Neuronal stem cell (in vitro differentiated cells): ENCODE measurements around the gene SLC2A5.
"Not testable (repeated sequence)": the region's sequence is repeated elsewhere in the genome, so short reads cannot be mapped to it uniquely, and the experiment has no call there.

ENCODE experiments used
- DNase-seq: peaks from one replicate; pipeline ENCODE4 v3.0.0-alpha.2; 2013; ENCODE audit warnings: low spot score
- H2AFZ ChIP-seq: one replicate; pipeline ENCODE4 v1.6.1; 2013; ENCODE audit warnings: mild to moderate bottlenecking, low read length, inconsistent platforms
- H2AK5ac ChIP-seq: 2 replicates; pipeline ENCODE4 v1.6.1; 2013; ENCODE audit warnings: low read depth, mild to moderate bottlenecking, inconsistent platforms, low read length, moderate library complexity, mixed read lengths
- H2BK120ac ChIP-seq: 2 replicates; pipeline ENCODE4 v1.6.1; 2013; ENCODE audit warnings: low read depth, mild to moderate bottlenecking, inconsistent platforms, low read length, moderate library complexity, mixed read lengths
- H2BK12ac ChIP-seq: one replicate; pipeline ENCODE4 v1.6.1; 2013; ENCODE audit warnings: low read length, inconsistent platforms
- H2BK15ac ChIP-seq: 2 replicates; pipeline ENCODE4 v1.6.1; 2013; ENCODE audit warnings: mild to moderate bottlenecking, low read length, inconsistent platforms, mixed read lengths
- H2BK5ac ChIP-seq: one replicate; pipeline ENCODE4 v1.6.1; 2013; ENCODE audit warnings: inconsistent platforms, mild to moderate bottlenecking, low read length, moderate library complexity
- H3K14ac ChIP-seq: one replicate; pipeline ENCODE4 v1.6.1; 2013; ENCODE audit warnings: low read length, inconsistent platforms
- H3K18ac ChIP-seq: 2 replicates; pipeline ENCODE4 v1.6.1; 2013; ENCODE audit warnings: low read length, inconsistent platforms
- H3K23ac ChIP-seq: 2 replicates; pipeline ENCODE4 v1.6.1; 2013; ENCODE audit warnings: low read depth, mild to moderate bottlenecking, mixed read lengths, low read length, inconsistent platforms; ENCODE audit not compliant: poor library complexity
- H3K27ac ChIP-seq: replicated peaks from 3 replicates; pipeline ENCODE4 v1.5.1; 2013; ENCODE audit warnings: low read length, inconsistent platforms
- H3K27me3 ChIP-seq, 3 experiments: 2 replicates each; pipeline ENCODE4 v1.6.1; 2013; ENCODE audit warnings: low read length in 3 of 3, mild to moderate bottlenecking in 2 of 3, inconsistent platforms in 1 of 3, low read depth in 1 of 3, mixed read lengths in 1 of 3, moderate library complexity in 1 of 3; ENCODE audit not compliant: control insufficient read depth in 3 of 3, insufficient read depth in 3 of 3
- H3K36me3 ChIP-seq, 2 donors: replicated peaks in 1 of 2; 2 replicates each; pipeline ENCODE4 v1.6.1; 2013; ENCODE audit warnings: low read length in 2 of 2; ENCODE audit not compliant: control insufficient read depth in 2 of 2, insufficient read depth in 2 of 2
- H3K4ac ChIP-seq: 2 replicates; pipeline ENCODE4 v1.6.1; 2013; ENCODE audit warnings: inconsistent platforms, mild to moderate bottlenecking, low read length, moderate library complexity
- H3K4me1 ChIP-seq, 2 donors: 1 replicate in 1 of 2; 2 replicates in 1 of 2; pipeline ENCODE4 v1.6.1; 2013; ENCODE audit warnings: low read length in 2 of 2, low read depth in 1 of 2; ENCODE audit not compliant: control insufficient read depth in 2 of 2, insufficient read depth in 1 of 2
- H3K4me2 ChIP-seq: one replicate; pipeline ENCODE4 v1.6.1; 2013; ENCODE audit warnings: mild to moderate bottlenecking, low read length, inconsistent platforms; ENCODE audit not compliant: insufficient read depth, poor library complexity, severe bottlenecking
- H3K4me3 ChIP-seq, 2 donors: 2 replicates each; pipeline ENCODE4 v1.5.1; 2013; ENCODE audit warnings: low read length in 2 of 2, mild to moderate bottlenecking in 2 of 2, inconsistent platforms in 1 of 2, moderate library complexity in 1 of 2
- H3K79me1 ChIP-seq: one replicate; pipeline ENCODE4 v1.6.1; 2013; ENCODE audit warnings: low read depth, mild to moderate bottlenecking, inconsistent platforms, low read length, moderate library complexity
- H3K9ac ChIP-seq: one replicate; pipeline ENCODE4 v1.6.1; 2013; ENCODE audit warnings: mild to moderate bottlenecking, low read depth, low read length, inconsistent platforms; ENCODE audit not compliant: poor library complexity
- H3K9me3 ChIP-seq, 2 donors: replicated peaks in 1 of 2; 2 replicates each; pipeline versions ENCODE3 to v1.6.1; 2013; ENCODE audit warnings: low read length in 2 of 2, mild to moderate bottlenecking in 2 of 2, inconsistent platforms in 1 of 2, low read depth in 1 of 2, mixed read lengths in 1 of 2, moderate library complexity in 1 of 2; ENCODE audit not compliant: control insufficient read depth in 2 of 2, insufficient read depth in 1 of 2
- H4K8ac ChIP-seq: one replicate; pipeline ENCODE4 v1.6.1; 2013; ENCODE audit warnings: low read depth, mild to moderate bottlenecking, inconsistent platforms, low read length, moderate library complexity
- H4K91ac ChIP-seq: one replicate; pipeline ENCODE4 v1.6.1; 2013; ENCODE audit warnings: low read length, low read depth, mild to moderate bottlenecking, inconsistent platforms; ENCODE audit not compliant: poor library complexity
- WGBS, 2 donors: extraction: QIAGEN DNeasy Blood & Tissue Kit; methylation state at CpG; one replicate each; pipeline ENCODE4 v1.1.7; 2013; ENCODE audit warnings: missing lambda C conversion rate in 2 of 2, mixed read lengths in 1 of 2; ENCODE audit not compliant: insufficient read length in 2 of 2, insufficient replicate concordance in 1 of 2; ENCODE audit errors: extremely low coverage in 2 of 2; 5-methylcytosine and 5-hydroxymethylcytosine counted together

Gene SLC2A5

GRCh38 chr1:9095818-9096217, 26.4 kb upstream of the SLC2A5 start:
- H3K4ac ChIP-seq: no peak overlapping the region
- peaks cover 0 to 8% of the 10 kb centered on the region in 2 donors for H3K9me3 ChIP-seq
- no peak overlapping the region for H2AK5ac ChIP-seq
- no peak for DNase-seq
- H3K4me3 ChIP-seq: no peak overlapping the region
- no peak overlapping the region for H2BK120ac ChIP-seq
- no peaks in the 10 kb centered on the region for H3K36me3 ChIP-seq
- WGBS, 2 donors: no CpG with 5 or more reads among the region's 2 CpGs
- H4K91ac ChIP-seq: no peak overlapping the region
- H3K14ac ChIP-seq: no peak overlapping the region
- no peak overlapping the region for H3K9ac ChIP-seq
- H3K79me1 ChIP-seq: no peaks in the 10 kb centered on the region
- H2BK5ac ChIP-seq: no peak overlapping the region
- peaks cover 0 to 32% (median 0%) of the 10 kb centered on the region in 3 experiments for H3K27me3 ChIP-seq
- H3K23ac ChIP-seq: no peak overlapping the region
- no peak overlapping the region for H2BK15ac ChIP-seq
- no peak overlapping the region for H3K4me2 ChIP-seq
- no peak overlapping the region for H3K18ac ChIP-seq
- no peaks in the 10 kb centered on the region for H3K4me1 ChIP-seq
- H2AFZ ChIP-seq: no peak overlapping the region
- no peak overlapping the region for H2BK12ac ChIP-seq
- H4K8ac ChIP-seq: no peak overlapping the region
- no peak overlapping the region for H3K27ac ChIP-seq

DNA sequence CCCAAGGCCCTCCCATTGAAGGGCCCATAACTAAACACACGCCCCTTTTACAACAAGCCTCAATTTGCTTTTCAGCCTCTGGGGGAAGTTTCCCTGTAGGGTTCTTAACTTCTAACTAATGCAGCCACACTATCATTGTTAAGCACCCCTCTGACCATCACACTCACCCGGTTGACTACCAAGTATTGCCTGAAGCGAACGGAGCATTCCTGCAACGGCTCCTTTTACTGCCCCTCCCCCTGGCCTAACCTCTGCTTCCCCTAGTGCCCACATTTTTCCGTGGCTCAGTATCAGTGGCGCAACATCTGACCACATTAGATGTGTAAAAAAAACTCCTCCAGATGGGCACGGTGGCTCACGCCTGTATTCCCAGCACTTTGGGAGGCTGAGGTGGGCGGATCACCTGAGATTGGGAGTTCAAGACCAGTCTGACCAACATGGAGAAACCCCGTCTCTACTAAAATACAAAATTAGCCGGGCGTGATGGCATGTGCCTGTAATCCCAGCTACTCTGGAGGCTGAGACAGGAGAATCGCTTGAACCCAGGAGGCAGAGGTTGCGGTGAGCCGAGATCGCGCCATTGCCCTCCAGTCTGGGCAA, 24.7 kb upstream of the SLC2A5 start:
- H2BK12ac ChIP-seq, H3K9ac ChIP-seq, H4K8ac ChIP-seq, H3K79me1 ChIP-seq, H3K4me3 ChIP-seq, DNase-seq, H2BK5ac ChIP-seq, H3K4me2 ChIP-seq, H2AFZ ChIP-seq, H3K9me3 ChIP-seq, H3K4me1 ChIP-seq, H3K36me3 ChIP-seq, H3K23ac ChIP-seq, H3K18ac ChIP-seq, H4K91ac ChIP-seq, H2BK120ac ChIP-seq, H3K14ac ChIP-seq, H2AK5ac ChIP-seq, H3K4ac ChIP-seq, H2BK15ac ChIP-seq, H3K27ac ChIP-seq: not testable (repeated sequence)
- H3K27me3 ChIP-seq: peaks cover 0 to 33% (median 0%) of the 10 kb centered on the region in 3 experiments
- WGBS, 2 donors: no CpG with 5 or more reads among the region's 18 CpGs

- Histone ChIP-seq H3K4me3 (no peak overlapping the region), H2AFZ (no peak overlapping the region), H3K23ac (no peak overlapping the region), H2AK5ac (no peak overlapping the region), H2BK120ac (no peak overlapping the region), H2BK15ac (no peak overlapping the region), H2BK5ac (no peak overlapping the region), H3K9me3 (peaks cover 0 to 8% of the 10 kb centered on the region in 2 donors), H4K91ac (no peak overlapping the region), H3K4ac (no peak overlapping the region), H2BK12ac (no peak overlapping the region), H3K79me1 (no peaks in the 10 kb centered on the region), H3K4me1 (no peaks in the 10 kb centered on the region), H3K14ac (no peak overlapping the region), H3K9ac (no peak overlapping the region), H3K4me2 (no peak overlapping the region), H4K8ac (no peak overlapping the region), H3K27me3 (peaks cover 0 to 33% (median 0%) of the 10 kb centered on the region in 3 experiments), H3K36me3 (no peaks in the 10 kb centered on the region), H3K27ac (no peak overlapping the region), H3K18ac (no peak overlapping the region)
- DNase-seq: no peak
- WGBS, 2 donors: 100% methylated on average over 1 of the region's 6 CpGs; no CpG with 5 or more reads in 1 of the 2 donors
Measured at GRCh38 chr1:9093581-9093980, 24.1 kb upstream of the SLC2A5 start.

GRCh38 chr1:9093091-9093490, 23.7 kb upstream of the SLC2A5 start:
- Histone ChIP-seq H2AFZ (no peak overlapping the region), H3K23ac (no peak overlapping the region), H3K79me1 (no peaks in the 10 kb centered on the region), H3K27me3 (peaks cover 0 to 33% (median 0%) of the 10 kb centered on the region in 3 experiments), H3K36me3 (no peaks in the 10 kb centered on the region), H3K9me3 (peaks cover 0 to 8% of the 10 kb centered on the region in 2 donors), H2BK5ac (no peak overlapping the region), H3K27ac (no peak overlapping the region), H2BK15ac (no peak overlapping the region), H4K91ac (no peak overlapping the region), H3K14ac (no peak overlapping the region), H3K4me3 (no peak overlapping the region), H3K4me2 (no peak overlapping the region), H3K9ac (no peak overlapping the region), H2BK12ac (no peak overlapping the region), H2BK120ac (no peak overlapping the region), H3K4ac (no peak overlapping the region), H3K4me1 (no peaks in the 10 kb centered on the region), H2AK5ac (no peak overlapping the region), H4K8ac (no peak overlapping the region), H3K18ac (no peak overlapping the region)
- no peak for DNase-seq
- no CpG with 5 or more reads among the region's 6 CpGs for WGBS, 2 donors
